ENCODE measurements around the gene LSM14A.

LSM14A gene

GRCh38 chr19:34273121-34273520, 100.8 kb downstream of the LSM14A start:
- no peak overlapping the region for H3K9ac ChIP-seq (ENCODE audit: low read length in 2 of 2)
- no peaks in the 10 kb centered on the region for H3K27me3 ChIP-seq (ENCODE audit: control insufficient read depth in 1 of 2, insufficient read depth in 2 of 2, low read length in 2 of 2)
- H3K4me1 ChIP-seq (ENCODE audit: control insufficient read depth, insufficient read depth, low read length): no peaks in the 10 kb centered on the region
- H3K27ac ChIP-seq (ENCODE audit: low read length): no peak overlapping the region
- no peaks in the 10 kb centered on the region for H3K9me3 ChIP-seq (ENCODE audit: control insufficient read depth in 2 of 2, low read length in 2 of 2)
- no peak overlapping the region for H3K4me3 ChIP-seq (ENCODE audit: low read length in 2 of 2)
- H3K36me3 ChIP-seq (ENCODE audit: control insufficient read depth in 2 of 2, insufficient read depth in 2 of 2, low read length in 2 of 2): peaks cover 0 to 2% of the 10 kb centered on the region in 2 donors

GRCh38 chr19:34274284-34274826, 102.1 kb downstream of the LSM14A start:
- no peak overlapping the region for H3K27ac ChIP-seq (ENCODE audit: low read length)
- no peaks in the 10 kb centered on the region for H3K27me3 ChIP-seq (ENCODE audit: control insufficient read depth in 1 of 2, insufficient read depth in 2 of 2, low read length in 2 of 2)
- no peak overlapping the region for H3K4me3 ChIP-seq (ENCODE audit: low read length in 2 of 2)
- no peak overlapping the region for H3K9ac ChIP-seq (ENCODE audit: low read length in 2 of 2)
- peaks cover 2 to 4% of the 10 kb centered on the region in 2 donors for H3K36me3 ChIP-seq (ENCODE audit: control insufficient read depth in 2 of 2, insufficient read depth in 2 of 2, low read length in 2 of 2)
- no peaks in the 10 kb centered on the region for H3K4me1 ChIP-seq (ENCODE audit: control insufficient read depth, insufficient read depth, low read length)
- H3K9me3 ChIP-seq (ENCODE audit: control insufficient read depth in 2 of 2, low read length in 2 of 2): no peaks in the 10 kb centered on the region

- H3K9ac ChIP-seq (ENCODE audit: low read length in 2 of 2): no peak overlapping the region
- H3K4me3 ChIP-seq (ENCODE audit: low read length in 2 of 2): no peak overlapping the region
- no peaks in the 10 kb centered on the region for H3K9me3 ChIP-seq (ENCODE audit: control insufficient read depth in 2 of 2, low read length in 2 of 2)
- H3K27me3 ChIP-seq (ENCODE audit: control insufficient read depth in 1 of 2, insufficient read depth in 2 of 2, low read length in 2 of 2): no peaks in the 10 kb centered on the region
- H3K27ac ChIP-seq (ENCODE audit: low read length): no peak overlapping the region
- H3K4me1 ChIP-seq (ENCODE audit: control insufficient read depth, insufficient read depth, low read length): no peaks in the 10 kb centered on the region
- peaks cover 2 to 4% of the 10 kb centered on the region in 2 donors for H3K36me3 ChIP-seq (ENCODE audit: control insufficient read depth in 2 of 2, insufficient read depth in 2 of 2, low read length in 2 of 2)
These were observed 102.7 kb downstream of the LSM14A start for GRCh38 chr19:34274827-34275625.

GRCh38 chr19:34275705-34276104, 103.4 kb downstream of the LSM14A start:
- Histone ChIP-seq H3K4me3 (ENCODE audit: low read length in 2 of 2) (no peak overlapping the region), H3K27me3 (ENCODE audit: control insufficient read depth in 1 of 2, insufficient read depth in 2 of 2, low read length in 2 of 2) (no peaks in the 10 kb centered on the region), H3K9me3 (ENCODE audit: control insufficient read depth in 2 of 2, low read length in 2 of 2) (no peaks in the 10 kb centered on the region), H3K9ac (ENCODE audit: low read length in 2 of 2) (no peak overlapping the region), H3K27ac (ENCODE audit: low read length) (no peak overlapping the region), H3K36me3 (ENCODE audit: control insufficient read depth in 2 of 2, insufficient read depth in 2 of 2, low read length in 2 of 2) (peaks cover 2 to 4% of the 10 kb centered on the region in 2 donors), H3K4me1 (ENCODE audit: control insufficient read depth, insufficient read depth, low read length) (no peaks in the 10 kb centered on the region)

- Histone ChIP-seq H3K4me3 (ENCODE audit: low read length in 2 of 2) (no peak overlapping the region), H3K27ac (ENCODE audit: low read length) (no peak overlapping the region), H3K27me3 (ENCODE audit: control insufficient read depth in 1 of 2, insufficient read depth in 2 of 2, low read length in 2 of 2) (no peaks in the 10 kb centered on the region), H3K36me3 (ENCODE audit: control insufficient read depth in 2 of 2, insufficient read depth in 2 of 2, low read length in 2 of 2) (peaks cover 2 to 4% of the 10 kb centered on the region in 2 donors), H3K9ac (ENCODE audit: low read length in 2 of 2) (no peak overlapping the region), H3K4me1 (ENCODE audit: control insufficient read depth, insufficient read depth, low read length) (no peaks in the 10 kb centered on the region), H3K9me3 (ENCODE audit: control insufficient read depth in 2 of 2, low read length in 2 of 2) (no peaks in the 10 kb centered on the region)
These were observed 104.3 kb downstream of the LSM14A start for GRCh38 chr19:34276614-34277013.

- H3K36me3 ChIP-seq (ENCODE audit: control insufficient read depth in 2 of 2, insufficient read depth in 2 of 2, low read length in 2 of 2): peaks cover 2 to 4% of the 10 kb centered on the region in 2 donors
- no peaks in the 10 kb centered on the region for H3K4me1 ChIP-seq (ENCODE audit: control insufficient read depth, insufficient read depth, low read length)
- H3K27me3 ChIP-seq (ENCODE audit: control insufficient read depth in 1 of 2, insufficient read depth in 2 of 2, low read length in 2 of 2): no peaks in the 10 kb centered on the region
These were observed 104.9 kb downstream of the LSM14A start for GRCh38 chr19:34277244-34277643.

GRCh38 chr19:34278783-34279182, 106.5 kb downstream of the LSM14A start:
- H3K9ac ChIP-seq (ENCODE audit: low read length in 2 of 2): no peak overlapping the region
- no peaks in the 10 kb centered on the region for H3K4me1 ChIP-seq (ENCODE audit: control insufficient read depth, insufficient read depth, low read length)
- no peaks in the 10 kb centered on the region for H3K9me3 ChIP-seq (ENCODE audit: control insufficient read depth in 2 of 2, low read length in 2 of 2)
- H3K27ac ChIP-seq (ENCODE audit: low read length): no peak overlapping the region
- no peak overlapping the region for H3K4me3 ChIP-seq (ENCODE audit: low read length in 2 of 2)
- no peaks in the 10 kb centered on the region for H3K27me3 ChIP-seq (ENCODE audit: control insufficient read depth in 1 of 2, insufficient read depth in 2 of 2, low read length in 2 of 2)
- H3K36me3 ChIP-seq (ENCODE audit: control insufficient read depth in 2 of 2, insufficient read depth in 2 of 2, low read length in 2 of 2): peaks cover 0 to 4% of the 10 kb centered on the region in 2 donors

More at GRCh38 chr19:34277244-34277643, 104.9 kb downstream of the LSM14A start:
- Histone ChIP-seq H3K9me3 (ENCODE audit: control insufficient read depth in 2 of 2, low read length in 2 of 2) (no peaks in the 10 kb centered on the region), H3K27ac (ENCODE audit: low read length) (no peak overlapping the region), H3K9ac (ENCODE audit: low read length in 2 of 2) (no peak overlapping the region), H3K4me3 (ENCODE audit: low read length in 2 of 2) (no peak overlapping the region)

Measured in stomach smooth muscle (tissue), 2 donors.